Measurements from ENCODE around the gene RSPH6A.

DNA sequence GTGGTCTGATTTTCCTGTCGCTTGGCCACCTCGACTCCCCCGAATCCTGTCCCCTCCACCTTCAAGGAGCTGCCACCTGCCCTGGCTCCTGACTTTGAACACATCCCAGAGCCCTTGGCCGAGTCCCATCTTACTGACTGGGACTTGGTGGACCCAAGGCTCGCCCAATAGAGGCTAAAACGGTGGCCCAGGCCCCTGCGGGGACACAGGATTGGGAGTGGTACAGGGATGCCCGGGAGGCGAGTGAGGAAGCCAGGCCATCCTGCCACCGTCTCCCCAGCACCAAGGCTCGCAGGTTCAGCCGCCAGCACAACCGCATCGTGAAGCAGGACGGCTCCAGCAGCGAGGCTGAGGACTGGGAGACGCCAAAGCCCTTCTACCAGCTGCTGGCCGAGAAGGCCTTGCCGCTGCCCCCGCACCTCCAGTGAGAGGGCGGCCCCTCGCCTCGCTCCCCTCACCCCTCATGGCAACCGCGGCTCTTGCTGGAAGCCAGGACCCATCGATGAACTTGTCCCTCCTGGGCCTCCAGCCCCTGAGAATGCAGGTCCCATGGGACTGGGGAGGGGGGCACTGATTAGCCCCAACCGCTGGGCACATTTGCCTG is 51.3 kb downstream of the RSPH6A start:
- TF ChIP-seq, protein P1, sequence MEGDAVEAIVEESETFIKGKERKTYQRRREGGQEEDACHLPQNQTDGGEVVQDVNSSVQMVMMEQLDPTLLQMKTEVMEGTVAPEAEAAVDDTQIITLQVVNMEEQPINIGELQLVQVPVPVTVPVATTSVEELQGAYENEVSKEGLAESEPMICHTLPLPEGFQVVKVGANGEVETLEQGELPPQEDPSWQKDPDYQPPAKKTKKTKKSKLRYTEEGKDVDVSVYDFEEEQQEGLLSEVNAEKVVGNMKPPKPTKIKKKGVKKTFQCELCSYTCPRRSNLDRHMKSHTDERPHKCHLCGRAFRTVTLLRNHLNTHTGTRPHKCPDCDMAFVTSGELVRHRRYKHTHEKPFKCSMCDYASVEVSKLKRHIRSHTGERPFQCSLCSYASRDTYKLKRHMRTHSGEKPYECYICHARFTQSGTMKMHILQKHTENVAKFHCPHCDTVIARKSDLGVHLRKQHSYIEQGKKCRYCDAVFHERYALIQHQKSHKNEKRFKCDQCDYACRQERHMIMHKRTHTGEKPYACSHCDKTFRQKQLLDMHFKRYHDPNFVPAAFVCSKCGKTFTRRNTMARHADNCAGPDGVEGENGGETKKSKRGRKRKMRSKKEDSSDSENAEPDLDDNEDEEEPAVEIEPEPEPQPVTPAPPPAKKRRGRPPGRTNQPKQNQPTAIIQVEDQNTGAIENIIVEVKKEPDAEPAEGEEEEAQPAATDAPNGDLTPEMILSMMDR (optimal IDR thresholded peaks at IDR 0.05 in 1 of 3, IDR thresholded peaks at IDR 0.05 in 1 of 3, conservative IDR thresholded peaks at IDR 0.05 in 1 of 3; ENCODE audit: extremely low read depth in 1 of 3, insufficient read depth in 2 of 3, low read length in 3 of 3) = no peak
- TF ChIP-seq EZH2 (IDR thresholded peaks at IDR 0.05; ENCODE audit: low read length) = no peak

All from keratinocyte (primary cell).